ENCODE data around the gene RAB22A.

Gene RAB22A

GRCh38 chr20:58416057-58416456, 106.5 kb downstream of the RAB22A start:
- H3K4me3 ChIP-seq (ENCODE audit: low read depth, low read length) = no peak overlapping the region
- peaks cover 29% of the 10 kb centered on the region for H3K4me1 ChIP-seq (ENCODE audit: control insufficient read depth, insufficient read depth, low read length)
- H3K36me3 ChIP-seq (ENCODE audit: control insufficient read depth, insufficient read depth, low read length) = peaks cover 20% of the 10 kb centered on the region
- peak overlapping the region; percentile 46 for H3K27ac ChIP-seq (ENCODE audit: low read depth, low read length)
- H3K9me3 ChIP-seq (ENCODE audit: control insufficient read depth, insufficient read depth, low read length) = no peaks in the 10 kb centered on the region; the same call in 1 of the 2 replicates
- no peak overlapping the region for H3K9ac ChIP-seq (ENCODE audit: low read depth, low read length)
- H3K27me3 ChIP-seq (ENCODE audit: control insufficient read depth, insufficient read depth, low read length) = no peaks in the 10 kb centered on the region

DNA sequence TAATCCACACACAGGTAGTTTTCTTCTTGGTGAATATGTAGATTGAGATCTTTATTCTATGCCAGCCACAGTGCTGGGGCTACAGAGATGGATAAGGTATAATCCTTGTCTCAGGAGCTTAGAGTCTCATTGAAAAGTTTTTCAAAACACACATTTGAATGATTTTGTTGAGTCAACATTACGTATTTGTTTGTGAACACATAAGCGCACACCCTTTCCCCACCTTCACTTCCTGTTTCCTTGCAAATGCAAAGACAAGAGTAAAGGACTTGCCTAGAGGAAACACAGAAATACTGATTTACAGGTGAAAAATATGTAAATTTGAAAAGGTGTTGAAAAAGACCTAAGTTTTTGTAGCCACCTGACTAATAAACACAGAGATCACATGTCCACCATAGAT, 107.3 kb downstream of the RAB22A start:
- Histone ChIP-seq H3K27me3 (ENCODE audit: control insufficient read depth, insufficient read depth, low read length) (no peaks in the 10 kb centered on the region), H3K27ac (ENCODE audit: low read depth, low read length) (peak overlapping the region; percentile 46), H3K4me1 (ENCODE audit: control insufficient read depth, insufficient read depth, low read length) (peaks cover 30% of the 10 kb centered on the region), H3K4me3 (ENCODE audit: low read depth, low read length) (peak overlapping the region; percentile 39; the same call in 1 of the 2 replicates), H3K9me3 (ENCODE audit: control insufficient read depth, insufficient read depth, low read length) (no peaks in the 10 kb centered on the region; the same call in 1 of the 2 replicates), H3K36me3 (ENCODE audit: control insufficient read depth, insufficient read depth, low read length) (peaks cover 25% of the 10 kb centered on the region), H3K9ac (ENCODE audit: low read depth, low read length) (no peak overlapping the region)

All from HUES48 (cell line).